RCC 7860 (cell line): ENCODE results near the gene RAB3GAP1.
"Not testable (repeated sequence)": the region's sequence is repeated elsewhere in the genome, so short reads cannot be mapped to it uniquely, and the experiment has no call there.

Experiments
- DNase-seq: peaks from one replicate; pipeline ENCODE4 v3.0.0-alpha.2; 2015; ENCODE audit warnings: low spot score
- FAIRE-seq: peaks from 2 replicates; lab custom pipeline; 2012; peaks lifted over from hg19 to GRCh38; lab: Jason Lieb, UNC

The RAB3GAP1 gene

GRCh38 chr2:135052997-135053474 lies 944 bp downstream of the RAB3GAP1 start:
- no peak for FAIRE-seq
- no peak for DNase-seq

GRCh38 chr2:135055182-135055786 lies 3.2 kb downstream of the RAB3GAP1 start:
- FAIRE-seq = no peak
- DNase-seq = no peak

- FAIRE-seq (no peak), DNase-seq (no peak)
Observed at GRCh38 chr2:135056790-135057189, 4.7 kb downstream of the RAB3GAP1 start.

GRCh38 chr2:135059577-135059976 lies 7.5 kb downstream of the RAB3GAP1 start:
- FAIRE-seq = no peak
- DNase-seq = no peak

GRCh38 chr2:135063210-135063609 lies 11.1 kb downstream of the RAB3GAP1 start:
- DNase-seq (no peak), FAIRE-seq (peak; percentile 51)

- DNase-seq (no peak), FAIRE-seq (no peak)
Observed at GRCh38 chr2:135064149-135064548, 12.1 kb downstream of the RAB3GAP1 start.

GRCh38 chr2:135066710-135067109 lies 14.6 kb downstream of the RAB3GAP1 start:
- FAIRE-seq = peak; percentile 32
- DNase-seq = no peak

DNA sequence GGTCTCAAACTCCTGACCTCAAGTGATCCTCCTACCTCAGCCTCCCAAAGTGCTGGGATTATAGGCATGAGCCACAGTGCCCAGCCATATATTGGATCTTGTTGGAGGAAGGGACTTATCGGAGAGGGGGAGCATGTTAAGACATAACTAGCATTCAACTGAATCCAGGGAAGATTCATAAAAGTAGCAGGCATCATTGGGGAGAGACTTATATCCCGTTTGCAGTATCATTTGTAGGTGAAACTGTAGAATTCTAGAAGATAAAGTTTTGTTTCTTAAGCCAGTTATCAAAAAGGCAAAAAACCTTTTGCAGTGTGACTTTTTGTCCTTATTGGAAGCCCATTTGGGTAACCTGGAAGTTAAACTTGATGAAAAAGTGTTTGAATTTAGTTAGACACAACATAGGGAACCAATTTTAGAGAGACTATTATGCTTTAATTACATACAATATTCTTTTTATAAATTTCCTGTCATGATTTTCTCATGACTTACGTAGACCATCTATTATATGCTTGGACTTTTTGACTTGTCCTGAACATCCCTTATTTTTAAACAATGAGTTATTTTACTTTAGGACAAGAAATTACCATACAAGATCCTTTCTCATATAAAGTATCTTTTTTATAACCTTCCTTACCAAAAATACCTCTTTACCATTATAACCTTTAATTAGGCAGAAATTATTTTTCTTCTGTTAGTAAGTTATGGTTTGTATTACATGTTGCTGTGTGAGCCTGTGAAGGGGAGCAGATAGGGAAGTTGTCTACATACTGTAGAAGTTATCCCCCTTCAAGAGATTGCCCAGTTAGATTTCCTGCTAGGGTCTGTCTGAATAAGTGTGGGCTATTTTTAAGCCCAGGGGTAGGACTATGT lies 20.3 kb downstream of the RAB3GAP1 start:
- peak; percentile 23 for FAIRE-seq
- peak; percentile 29 for DNase-seq

GRCh38 chr2:135074216-135074615 lies 22.1 kb downstream of the RAB3GAP1 start:
- no peak for FAIRE-seq
- DNase-seq = no peak

- FAIRE-seq (no peak), DNase-seq (no peak)
Observed at GRCh38 chr2:135076556-135076955, 24.5 kb downstream of the RAB3GAP1 start.

- no peak for FAIRE-seq
Observed at GRCh38 chr2:135078417-135078816, 26.3 kb downstream of the RAB3GAP1 start.

DNA sequence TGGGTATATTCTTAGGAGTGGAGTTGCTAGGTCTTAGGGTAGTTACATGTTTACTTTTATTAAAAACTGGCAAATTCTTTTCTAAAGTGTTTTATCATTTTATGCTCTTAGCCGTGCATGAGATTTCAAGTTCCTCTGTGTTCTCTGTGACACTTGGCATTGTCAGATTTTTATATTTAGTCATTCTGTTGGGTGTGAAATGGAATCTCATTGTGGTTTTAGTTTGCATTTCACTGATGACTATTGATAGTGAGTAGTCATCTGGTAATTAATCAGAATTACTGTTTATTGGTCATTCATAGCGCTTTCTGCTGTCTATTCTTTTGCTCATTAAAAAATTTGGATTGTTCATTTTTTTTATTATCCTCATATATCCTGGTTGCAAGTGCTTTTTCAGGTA lies 34.1 kb downstream of the RAB3GAP1 start:
- FAIRE-seq = no peak

More at GRCh38 chr2:135078417-135078816, 26.3 kb downstream of the RAB3GAP1 start:
- no peak for DNase-seq

DNA sequence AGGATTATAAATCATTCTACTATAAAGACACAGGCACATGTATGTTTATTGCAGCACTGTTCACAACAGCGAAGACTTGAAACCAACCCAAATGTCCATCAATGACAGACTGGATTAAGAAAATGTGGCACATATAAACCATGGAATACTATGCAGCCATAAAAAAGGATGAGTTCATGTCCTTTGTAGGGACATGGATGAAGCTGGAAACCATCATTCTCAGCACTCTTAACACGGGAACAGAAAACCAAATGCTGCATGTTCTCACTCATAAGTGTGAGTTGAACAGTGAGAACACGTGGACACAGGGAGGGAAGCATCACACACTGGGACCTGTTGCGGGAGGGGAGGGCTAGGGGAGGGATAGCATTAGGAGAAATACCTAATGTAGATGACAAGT lies 37.5 kb downstream of the RAB3GAP1 start:
- not testable (repeated sequence) for FAIRE-seq, DNase-seq

More for the DNA sequence above, 34.1 kb downstream of the RAB3GAP1 start:
- no peak for DNase-seq

GRCh38 chr2:135091681-135092080 lies 39.6 kb downstream of the RAB3GAP1 start:
- no peak for FAIRE-seq

GRCh38 chr2:135093193-135093592 lies 41.1 kb downstream of the RAB3GAP1 start:
- DNase-seq (no peak), FAIRE-seq (no peak)

More at GRCh38 chr2:135091681-135092080, 39.6 kb downstream of the RAB3GAP1 start:
- DNase-seq = no peak

DNA sequence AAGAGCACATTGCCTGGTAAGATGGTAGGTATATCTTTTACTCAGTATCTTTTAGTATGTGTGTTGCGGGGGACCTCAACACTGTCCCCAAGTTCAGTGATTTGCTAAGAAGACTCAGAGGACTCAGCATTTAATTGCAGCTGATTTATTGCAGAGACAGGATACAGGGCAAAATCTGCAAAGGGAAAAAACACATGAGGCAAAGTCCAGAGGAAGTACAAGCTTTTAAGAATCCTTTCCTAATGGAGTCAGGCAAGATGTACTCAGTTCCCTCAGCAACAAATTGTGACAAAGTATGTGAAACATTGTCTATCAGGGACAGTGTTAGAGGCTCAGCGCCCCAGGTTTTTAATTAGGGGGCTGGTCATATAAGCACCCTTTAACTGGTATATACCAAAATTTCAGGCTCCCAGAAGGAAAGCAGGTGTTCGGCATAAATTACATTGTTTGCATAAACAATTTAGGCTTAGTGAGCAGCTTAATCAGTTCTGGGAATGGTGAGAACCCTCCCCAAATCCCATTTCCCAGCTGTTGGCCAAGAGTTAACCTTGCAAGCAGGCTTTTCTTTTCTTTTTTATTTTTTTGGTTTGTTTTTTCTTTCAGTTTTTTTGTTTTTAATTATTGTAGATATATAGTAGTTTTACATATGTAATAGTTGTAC lies 41.7 kb downstream of the RAB3GAP1 start:
- no peak for DNase-seq
- FAIRE-seq = no peak

DNA sequence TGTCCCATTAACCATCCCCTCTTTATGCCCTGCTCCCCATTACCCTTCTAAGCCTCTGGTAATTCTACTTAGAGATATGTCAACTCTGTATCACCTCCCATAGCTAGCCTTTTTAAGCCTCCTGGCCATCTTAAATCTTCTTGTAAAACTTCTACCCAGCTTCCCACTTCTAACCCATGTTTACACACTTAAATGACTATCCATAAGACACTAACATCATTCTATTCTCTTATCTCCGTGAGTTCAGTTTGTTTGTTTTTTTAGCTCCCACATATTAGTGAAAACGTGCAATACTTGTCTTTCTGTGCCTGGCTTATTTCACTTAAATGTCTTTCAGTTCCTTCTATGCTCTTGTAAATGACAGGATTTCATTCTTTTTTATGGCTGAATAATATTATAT lies 42.4 kb downstream of the RAB3GAP1 start:
- DNase-seq = no peak
- FAIRE-seq = no peak

GRCh38 chr2:135095591-135095990 lies 43.5 kb downstream of the RAB3GAP1 start:
- DNase-seq (no peak), FAIRE-seq (no peak)

DNA sequence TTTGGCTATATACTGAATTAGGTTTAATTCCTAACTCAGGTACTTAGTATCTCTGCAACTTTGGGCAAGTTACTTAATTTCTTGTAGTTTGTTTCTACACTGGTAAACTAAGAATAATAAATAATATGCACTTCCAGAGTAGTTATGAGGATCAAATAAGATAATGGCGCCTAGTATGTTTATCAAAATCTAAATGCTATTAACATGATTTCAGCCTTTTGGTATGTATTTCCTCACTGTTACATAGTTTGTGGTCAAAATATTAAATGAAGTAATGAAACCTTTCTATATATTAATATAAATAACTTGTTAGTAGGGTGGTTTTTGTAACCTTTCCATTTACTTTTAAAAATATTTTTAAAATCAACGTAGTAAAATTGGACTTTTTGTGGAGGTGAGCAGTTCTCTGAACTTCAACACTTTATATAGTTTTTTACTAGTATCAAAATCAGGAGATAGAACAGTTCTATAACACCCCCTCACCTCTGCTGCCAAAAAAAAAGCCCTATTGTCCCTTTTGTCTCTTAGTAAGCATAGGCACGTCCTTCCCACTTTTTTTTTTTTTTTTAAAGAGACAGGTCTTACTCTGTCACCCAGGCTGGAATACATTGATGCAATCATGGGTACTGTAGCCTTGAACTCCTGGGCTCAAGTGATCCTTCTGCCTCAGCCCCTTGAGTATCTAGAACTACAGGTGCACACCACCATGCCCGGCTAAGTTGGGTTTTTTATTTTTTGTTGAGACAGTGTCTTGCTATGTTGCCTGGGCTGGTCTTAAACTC lies 44.8 kb downstream of the RAB3GAP1 start:
- FAIRE-seq (no peak), DNase-seq (no peak)

- FAIRE-seq (no peak), DNase-seq (no peak)
Observed at GRCh38 chr2:135097532-135098231, 45.6 kb downstream of the RAB3GAP1 start.
